Measurements from ENCODE around the gene SGTA. TPM values are rescaled to one million over a fixed set of nuclear protein-coding genes. Genes with fewer than 3 reads are reported as not detected.

SGTA gene
- total and polyA plus RNA-seq, 2 of the 8 experiments (the other 6 are each of a cell fraction or from before 2014, with no cell fraction given), result 86.8 to 130 TPM

GRCh38 chr19:2815923-2816322 lies 32.9 kb upstream of the SGTA start:
- Histone ChIP-seq H2BK15ac (ENCODE audit: low read length) (no peak overlapping the region), H3K36me3 (ENCODE audit: control insufficient read depth in 2 of 4, insufficient read depth in 4 of 4, low read length in 3 of 4) (peaks cover 11 to 27% (median 20%) of the 10 kb centered on the region in 4 experiments; a peak in 6 of 8 replicates), H3K14ac (ENCODE audit: insufficient read length) (no peak overlapping the region), H4K20me1 (replicated peaks in 1 of 2; ENCODE audit: control insufficient read depth in 1 of 2, insufficient read depth in 2 of 2, low read length in 2 of 2) (peaks cover 4 to 7% of the 10 kb centered on the region in 2 experiments), H3K4me1 (replicated peaks in 1 of 4; ENCODE audit: control insufficient read depth in 3 of 4, insufficient read depth in 4 of 4, low read length in 3 of 4) (no peaks in the 10 kb centered on the region), H2AK5ac (ENCODE audit: low read depth, low read length) (no peak overlapping the region), H2BK120ac (replicated peaks; ENCODE audit: low read depth, low read length) (no peak overlapping the region), H4K91ac (replicated peaks; ENCODE audit: insufficient read length, low read length) (no peak overlapping the region), H3K18ac (ENCODE audit: extremely low read depth, low read length) (no peak overlapping the region), H4K8ac (ENCODE audit: extremely low read depth, insufficient read depth, low read length) (no peak overlapping the region), H2BK20ac (ENCODE audit: low read length) (no peak overlapping the region), H2BK5ac (ENCODE audit: low read depth, low read length) (no peak overlapping the region), H3K4me3 (ENCODE audit: extremely low read depth in 1 of 4, insufficient read depth in 2 of 4, low read depth in 3 of 4, low read length in 4 of 4) (no peak overlapping the region), H3K56ac (replicated peaks; ENCODE audit: insufficient read length, low read depth, low read length) (no peak overlapping the region), H3K23me2 (ENCODE audit: low read depth, low read length) (peaks cover 4% of the 10 kb centered on the region; the same call in 1 of the 2 replicates), H3K79me2 (ENCODE audit: control insufficient read depth in 1 of 2, insufficient read depth in 2 of 2, low read length in 2 of 2) (no peaks in the 10 kb centered on the region), H3K9ac (replicated peaks in 1 of 4; ENCODE audit: extremely low read depth in 1 of 4, low read depth in 3 of 4, low read length in 3 of 4) (no peak overlapping the region), H3K23ac (ENCODE audit: insufficient read length) (no peak overlapping the region), H3K27ac (ENCODE audit: low read depth, low read length) (no peak overlapping the region), H3K27me3 (replicated peaks in 1 of 4; ENCODE audit: control insufficient read depth in 3 of 4, extremely low read depth in 1 of 4, insufficient read depth in 3 of 4, low read length in 3 of 4) (no peaks in the 10 kb centered on the region), H3K9me3 (ENCODE audit: insufficient read depth in 2 of 2, low read depth in 1 of 2, low read length in 1 of 2) (no peaks in the 10 kb centered on the region), H3K4me2 (ENCODE audit: insufficient read depth in 1 of 2, low read depth in 2 of 2, low read length in 2 of 2) (no peak overlapping the region), H2AFZ (ENCODE audit: low read length) (no peak overlapping the region), H3K79me1 (ENCODE audit: low read depth, low read length) (no peaks in the 10 kb centered on the region), H2BK12ac (ENCODE audit: low read depth, low read length) (no peak overlapping the region), H4K5ac (ENCODE audit: insufficient read length, low read depth, low read length) (no peak overlapping the region), H3K4ac (replicated peaks; ENCODE audit: insufficient read length, low read depth, low read length) (no peak overlapping the region)
- 82% methylated on average over 15 of the region's 15 CpGs; no CpG with 5 or more reads in 1 of the 2 experiments for WGBS, 2 experiments (ENCODE audit: extremely low coverage in 1 of 2, insufficient coverage in 1 of 2, insufficient read length in 1 of 2, insufficient replicate concordance in 2 of 2, low coverage in 1 of 2, low lambda C conversion rate in 2 of 2, missing lambda C conversion rate in 1 of 2)
- DNase-seq (ENCODE audit: low read depth in 1 of 2, low spot score in 2 of 2), result no peak
- CTCF ChIA-PET (ENCODE audit: partially characterized antibody), result no interaction called here
- POLR2A ChIA-PET (ENCODE audit: partially characterized antibody), result interaction anchor here (0.6 to 0.8 kb wide), 2 partner anchors 38 to 824 kb away, joined by 3 read pairs; no protein-coding TSS in a partner anchor
- no peak for FAIRE-seq
- no peak for TF ChIP-seq SAP30 (IDR thresholded peaks at IDR 0.05; ENCODE audit: insufficient read depth, insufficient replicate concordance, low read length)
- no peak for TF ChIP-seq CBX5 (IDR thresholded peaks at IDR 0.05; ENCODE audit: low read depth, low read length)
- TF ChIP-seq KDM4A (IDR thresholded peaks at IDR 0.05; ENCODE audit: low read depth, low read length, severe bottlenecking), result no peak
- TF ChIP-seq SP2 (IDR thresholded peaks at IDR 0.05; ENCODE audit: low read length), result no peak
- no peak for TF ChIP-seq SP4 (IDR thresholded peaks at IDR 0.05; ENCODE audit: low read length)
- TF ChIP-seq ATF2 (IDR thresholded peaks at IDR 0.05; ENCODE audit: low read length), result no peak
- no peak for TF ChIP-seq TEAD4 (IDR thresholded peaks at IDR 0.05; ENCODE audit: low read depth, low read length)
- TF ChIP-seq EP300 (IDR thresholded peaks at IDR 0.05; ENCODE audit: borderline replicate concordance in 1 of 2, low read depth in 2 of 2, low read length in 2 of 2), result no peak
- no peak for TF ChIP-seq MAFK (IDR thresholded peaks at IDR 0.05; ENCODE audit: low read depth, low read length)
- TF ChIP-seq ASH2L (IDR thresholded peaks at IDR 0.05; ENCODE audit: low read length), result no peak
- TF ChIP-seq ZNF274 (IDR thresholded peaks at IDR 0.05; ENCODE audit: borderline replicate concordance, extremely low read depth, low read length), result no peak
- TF ChIP-seq E2F6 (IDR thresholded peaks at IDR 0.05), result no peak

Data from H1 (cell line).